GM21423 (cell line): ENCODE results near the gene CSMD2.

ENCODE experiments used
- ATAC-seq: cut with Tn5 transposase; IDR thresholded peaks from one replicate; pipeline ENCODE4 v1.9.1; 2021; ENCODE audit warnings: mild to moderate bottlenecking, moderate library complexity; ENCODE audit not compliant: unreplicated experiment

CSMD2 gene

DNA sequence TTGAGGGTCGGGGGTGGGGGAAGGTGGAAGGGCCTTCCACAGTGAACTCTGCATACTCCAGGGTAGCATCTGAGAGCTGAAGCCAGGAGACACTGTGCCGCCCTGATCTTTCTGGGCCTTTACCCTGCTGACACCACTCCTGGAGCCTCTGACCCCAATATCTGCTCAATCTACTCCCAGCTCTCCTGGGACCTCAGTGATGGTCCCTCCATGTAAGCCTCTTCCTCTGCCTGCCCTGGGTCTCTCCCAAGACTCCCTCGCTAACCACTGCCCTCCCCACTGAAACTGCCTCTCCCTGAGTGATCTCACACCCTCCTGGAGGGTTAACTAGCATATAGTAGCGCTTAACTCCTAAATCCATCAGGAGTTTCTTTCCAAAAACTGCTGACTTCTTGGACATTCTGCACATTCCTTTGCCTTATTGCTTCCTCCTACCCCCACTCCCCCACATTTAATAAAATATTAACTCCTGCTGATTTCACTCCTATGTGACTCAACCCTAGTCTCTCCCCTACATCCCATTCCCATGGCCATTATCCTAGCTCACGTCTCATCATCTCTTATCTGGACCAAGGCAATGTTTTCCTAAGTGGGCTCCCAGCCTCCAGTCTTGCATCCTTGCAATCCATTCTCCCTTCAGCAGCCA lies 155.6 kb downstream of the CSMD2 start:
- no peak for ATAC-seq

- no peak for ATAC-seq
Measured at GRCh38 chr1:34007760-34008159, 157.3 kb downstream of the CSMD2 start.

GRCh38 chr1:34005309-34005708 lies 159.7 kb downstream of the CSMD2 start:
- no peak for ATAC-seq

GRCh38 chr1:34002810-34003209 lies 162.2 kb downstream of the CSMD2 start:
- no peak for ATAC-seq

DNA sequence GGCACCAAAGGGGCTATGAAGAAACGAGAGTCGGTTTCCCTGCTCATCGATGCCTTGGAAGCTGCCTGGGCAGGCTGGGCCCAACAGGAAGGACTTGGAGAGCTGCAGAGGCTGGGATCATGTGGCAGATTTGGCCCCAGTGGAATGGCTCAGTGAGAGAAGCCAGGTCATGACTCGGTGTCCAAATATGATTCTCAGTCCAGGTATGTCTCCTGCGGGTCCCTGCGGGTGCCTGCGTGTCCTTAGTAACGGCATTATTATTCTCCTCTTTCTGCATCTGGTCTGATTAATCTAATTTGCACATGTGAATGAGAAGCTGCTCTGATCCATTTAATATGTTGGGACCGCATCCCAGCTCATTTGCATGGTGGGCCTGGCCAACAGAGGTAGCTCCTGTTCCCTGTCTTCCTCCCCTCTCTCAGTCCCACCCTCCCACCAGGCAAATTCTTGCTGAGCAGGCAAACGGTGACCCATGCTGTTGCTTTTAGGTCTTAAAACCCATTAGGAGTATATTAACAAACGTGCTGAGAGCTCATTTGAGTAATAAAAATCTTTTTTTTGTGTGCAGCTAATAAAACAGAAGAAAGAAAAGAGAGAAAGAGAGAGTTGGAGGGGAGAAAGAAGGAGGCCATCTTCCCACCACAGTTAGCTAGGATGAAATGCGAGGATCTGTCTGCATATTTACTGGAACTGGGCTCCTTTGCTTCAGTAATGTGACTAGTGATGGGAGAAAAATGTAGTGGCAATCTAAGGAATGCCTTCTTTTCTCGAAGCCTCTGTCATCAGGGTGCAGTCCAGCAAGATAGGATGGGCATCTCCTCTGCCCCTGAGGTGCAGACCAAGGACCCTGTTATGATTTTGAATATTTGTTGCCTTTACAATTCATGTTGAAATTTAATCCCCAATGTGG lies 167.6 kb downstream of the CSMD2 start:
- ATAC-seq, result no peak

- no peak for ATAC-seq
Measured at GRCh38 chr1:33996281-33996680, 168.7 kb downstream of the CSMD2 start.

DNA sequence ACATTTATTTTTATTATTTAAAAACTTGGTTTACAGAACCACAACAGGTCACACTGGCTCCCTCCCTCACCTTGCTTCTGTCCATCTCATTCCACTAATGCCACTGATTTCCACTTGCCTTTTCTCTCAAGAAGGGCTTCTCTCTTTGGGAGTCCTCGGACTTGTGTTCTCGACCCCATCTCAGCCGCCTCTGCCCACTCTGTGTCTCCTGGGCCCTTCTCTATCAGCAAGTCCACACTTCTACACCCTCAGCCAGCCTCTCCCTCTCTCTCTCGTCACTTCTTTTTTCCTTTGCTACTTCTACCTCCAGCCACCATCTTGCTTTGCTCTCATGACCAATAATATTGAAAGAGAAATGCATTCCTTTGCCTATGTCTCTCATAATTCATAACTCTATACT lies 171.7 kb downstream of the CSMD2 start:
- ATAC-seq, result no peak

- ATAC-seq, result no peak
Measured at GRCh38 chr1:33990281-33990680, 174.7 kb downstream of the CSMD2 start.

DNA sequence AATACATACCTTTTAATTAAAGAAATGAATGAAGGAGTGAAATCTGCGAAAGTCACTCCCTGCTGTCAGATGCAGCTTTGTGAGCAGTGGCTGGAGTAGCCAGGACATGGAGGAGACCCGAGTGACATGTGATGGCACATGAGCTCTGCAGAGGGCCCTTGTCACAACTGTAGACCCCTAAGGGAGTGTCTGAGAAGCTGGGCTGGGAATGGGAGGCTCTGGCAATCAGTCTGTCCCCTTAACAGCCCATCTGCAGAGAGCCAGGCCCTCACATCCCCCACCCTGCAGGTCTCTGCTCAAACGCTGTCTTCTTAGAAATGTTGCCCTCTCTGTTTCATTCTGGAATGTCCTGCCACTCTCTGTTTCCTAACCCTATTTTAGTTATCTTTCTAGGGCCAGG lies 176.9 kb downstream of the CSMD2 start:
- no peak for ATAC-seq

- ATAC-seq, result no peak
Measured at GRCh38 chr1:33986390-33987095, 178.5 kb downstream of the CSMD2 start.

GRCh38 chr1:33985656-33986055 lies 179.4 kb downstream of the CSMD2 start:
- ATAC-seq, result no peak

GRCh38 chr1:33984906-33985565 lies 180.0 kb downstream of the CSMD2 start:
- ATAC-seq, result no peak

DNA sequence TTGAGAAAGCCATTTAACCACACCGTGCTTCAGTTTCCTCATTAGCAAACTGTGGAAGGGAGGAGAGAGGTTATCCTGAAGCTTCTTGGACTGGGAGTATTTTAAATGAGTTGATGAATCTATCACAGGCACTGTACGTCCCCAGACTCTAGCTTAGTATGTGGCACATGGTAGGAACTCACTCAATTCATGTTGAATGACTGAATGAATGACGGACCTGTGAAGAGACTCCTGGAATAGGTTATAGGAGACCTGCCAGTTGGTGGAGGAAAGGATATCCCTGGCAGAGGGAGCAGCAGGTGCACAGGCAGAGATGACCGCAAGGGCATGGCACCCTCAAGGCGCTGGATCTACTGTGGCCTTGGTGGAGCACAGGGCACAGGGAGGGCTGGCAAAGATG lies 182.6 kb downstream of the CSMD2 start:
- ATAC-seq, result no peak

- no peak for ATAC-seq
Measured at GRCh38 chr1:33979341-33979740, 185.7 kb downstream of the CSMD2 start.

GRCh38 chr1:33975961-33976360 lies 189.1 kb downstream of the CSMD2 start:
- no peak for ATAC-seq

DNA sequence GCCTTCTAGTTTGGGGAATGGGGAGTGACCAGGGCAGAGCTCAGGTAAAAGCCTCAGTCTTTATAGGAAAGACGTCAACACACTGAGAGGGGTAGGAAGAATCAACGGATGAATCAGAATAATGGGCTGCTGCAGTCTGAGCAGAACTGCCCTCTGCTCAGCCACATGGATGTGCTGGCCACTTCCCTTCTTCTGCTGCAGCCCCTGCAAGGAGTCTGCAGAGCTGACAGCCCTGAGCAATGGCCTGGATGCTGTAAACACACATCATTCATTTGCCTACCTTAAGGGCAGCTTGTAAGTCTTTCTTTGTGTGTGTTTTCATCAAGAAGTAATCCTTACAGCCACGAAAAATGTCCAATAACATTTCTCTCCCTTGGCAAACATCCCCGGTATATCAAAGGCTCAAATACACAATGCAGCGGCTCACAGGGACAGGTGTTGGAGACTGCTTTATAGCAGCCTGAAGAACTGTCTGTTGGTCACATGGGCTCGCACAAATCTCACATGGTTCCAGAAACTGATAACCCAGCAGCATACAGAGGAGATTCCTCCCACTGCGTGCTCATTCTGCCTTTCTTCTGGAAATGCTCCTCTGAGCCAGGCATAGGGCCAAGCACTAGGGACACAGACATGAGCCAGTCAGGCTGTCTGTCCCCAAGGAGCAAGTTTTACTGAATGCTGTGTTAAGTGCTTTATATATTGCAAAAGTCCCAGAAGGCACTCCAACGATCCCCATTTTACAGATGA lies 191.1 kb downstream of the CSMD2 start:
- ATAC-seq, result no peak

DNA sequence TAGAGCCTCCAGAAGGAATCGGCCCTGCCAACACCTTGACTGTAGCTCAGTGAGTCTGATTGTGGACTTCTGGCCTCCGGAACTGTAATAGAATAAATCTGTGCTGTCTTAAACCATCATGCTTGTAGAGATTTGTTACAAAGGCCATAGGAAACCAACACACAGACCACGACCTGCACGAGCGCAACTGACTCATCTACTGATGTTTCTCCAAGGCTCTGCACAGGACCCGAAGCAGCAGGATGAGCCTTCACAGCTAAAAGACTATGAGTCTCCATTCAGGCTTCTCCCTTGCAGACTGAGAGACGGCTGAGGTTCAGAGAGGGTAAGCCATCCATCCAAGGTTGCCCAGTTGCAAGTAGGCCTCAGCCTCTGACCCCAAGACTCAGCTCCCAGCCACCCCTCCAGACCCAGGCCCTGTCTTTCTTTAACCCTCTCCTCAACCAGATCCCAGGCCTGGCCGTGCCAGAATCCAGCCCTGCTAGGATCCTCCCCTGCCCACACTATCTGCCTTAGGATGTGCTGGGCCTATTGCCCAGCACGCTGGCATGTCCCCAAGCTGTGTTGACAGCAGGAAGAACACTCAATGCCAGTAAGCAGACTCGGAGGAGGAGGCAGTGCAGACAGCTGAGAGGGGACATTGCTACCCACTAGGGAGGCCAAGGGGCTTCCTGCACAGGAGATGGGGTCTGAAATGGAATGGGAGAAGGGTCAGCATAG lies 192.2 kb downstream of the CSMD2 start:
- no peak for ATAC-seq

GRCh38 chr1:33971913-33972312 lies 193.1 kb downstream of the CSMD2 start:
- no peak for ATAC-seq

- ATAC-seq, result no peak
Measured at GRCh38 chr1:33971018-33971710, 193.9 kb downstream of the CSMD2 start.
